IMR-90 (cell line): ENCODE data around the gene NISCH. TPM values are rescaled to one million over a fixed set of nuclear protein-coding genes. Genes with fewer than 3 reads are reported as not detected.

ENCODE experiments used
- ATAC-seq: fragments of 200-7000 bp; cut with Tn5 transposase; 2 replicates; pipeline ENCODE4 v1.9.1; 2020; ENCODE audit warnings: low read depth, mild to moderate bottlenecking, moderate library complexity
- BruUV-seq: library from RNA; stranded (reverse); fragments of 400-500 nt; replicated peaks from 2 replicates; lab custom pipeline; 2021; lab: Mats Ljungman, UMichigan
- CTCF ChIA-PET: fragments of 300-600 bp; formaldehyde crosslinking; extraction: SDS; loops from one replicate; lab custom pipeline; 2021; ENCODE audit warnings: antibody characterized with exemption; lab: Yijun Ruan, JAX
- POLR2A ChIA-PET: fragments of 300-600 bp; sonication (Branson Sonifier 250); formaldehyde crosslinking; loops from one replicate; lab custom pipeline; 2022; ENCODE audit warnings: antibody characterized with exemption; ENCODE audit not compliant: unreplicated experiment; lab: Charles Lee
- DNase-seq: peaks from one replicate; pipeline ENCODE4 v3.0.0; 2013
- H2AFZ ChIP-seq: replicated peaks from 2 replicates; pipeline ENCODE3; 2013; ENCODE audit warnings: low read length, mild to moderate bottlenecking; ENCODE audit not compliant: poor library complexity
- H2AK5ac ChIP-seq: 2 replicates; pipeline ENCODE4 v1.6.1; 2013; ENCODE audit warnings: low read depth, low read length, inconsistent platforms
- H2AK9ac ChIP-seq: replicated peaks from 2 replicates; pipeline ENCODE3; 2013; ENCODE audit warnings: mild to moderate bottlenecking, low read depth, low read length, moderate library complexity; ENCODE audit not compliant: poor library complexity
- H2BK120ac ChIP-seq: 2 replicates; pipeline ENCODE4 v1.6.1; 2013; ENCODE audit warnings: low read depth, low read length, inconsistent platforms
- H2BK15ac ChIP-seq: 3 replicates; pipeline ENCODE4 v1.6.1; 2013; ENCODE audit warnings: low read depth, low read length, inconsistent platforms
- H2BK20ac ChIP-seq: 2 replicates; pipeline ENCODE4 v1.6.1; 2013; ENCODE audit warnings: low read depth, mild to moderate bottlenecking, inconsistent platforms, low read length, moderate library complexity
- H2BK5ac ChIP-seq: 2 replicates; pipeline ENCODE4 v1.6.1; 2013; ENCODE audit warnings: mild to moderate bottlenecking, low read depth, low read length, inconsistent platforms; ENCODE audit not compliant: poor library complexity, severe bottlenecking
- H3K14ac ChIP-seq: replicated peaks from 2 replicates; pipeline ENCODE4 v1.6.1; 2013; ENCODE audit warnings: low read depth, low read length, inconsistent platforms
- H3K18ac ChIP-seq: 2 replicates; pipeline ENCODE4 v1.6.1; 2013; ENCODE audit warnings: low read depth, low read length, control low read depth
- H3K23ac ChIP-seq: 2 replicates; pipeline ENCODE4 v1.6.1; 2013; ENCODE audit warnings: low read depth, low read length, inconsistent platforms
- H3K27ac ChIP-seq: 2 replicates; pipeline ENCODE4 v1.5.1; 2013; ENCODE audit warnings: mild to moderate bottlenecking, control low read depth, low read length; ENCODE audit not compliant: insufficient read depth
- H3K27me3 ChIP-seq: 2 replicates; pipeline ENCODE4 v1.6.1; 2013; ENCODE audit warnings: low read length; ENCODE audit not compliant: control insufficient read depth, insufficient read depth
- H3K36me3 ChIP-seq: 2 replicates; pipeline ENCODE4 v1.6.1; 2013; ENCODE audit warnings: low read length, mixed read lengths; ENCODE audit not compliant: control insufficient read depth, insufficient read depth
- H3K4ac ChIP-seq: 2 replicates; pipeline ENCODE4 v1.6.1; 2013; ENCODE audit warnings: low read depth, low read length, inconsistent platforms
- H3K4me1 ChIP-seq: 2 replicates; pipeline ENCODE4 v1.6.1; 2013; ENCODE audit warnings: low read length, mixed read lengths; ENCODE audit not compliant: control insufficient read depth, insufficient read depth
- H3K4me2 ChIP-seq: 2 replicates; pipeline ENCODE4 v1.6.1; 2013; ENCODE audit warnings: low read depth, mild to moderate bottlenecking, control low read depth, low read length, moderate library complexity
- H3K4me3 ChIP-seq: 2 replicates; pipeline ENCODE4 v1.5.1; 2013; ENCODE audit warnings: low read depth, mild to moderate bottlenecking, control low read depth, low read length, moderate library complexity; ENCODE audit not compliant: insufficient read depth
- H3K56ac ChIP-seq: 2 replicates; pipeline ENCODE4 v1.6.1; 2013; ENCODE audit warnings: low read length, inconsistent platforms; ENCODE audit not compliant: insufficient read depth; ENCODE audit errors: extremely low read depth
- H3K79me1 ChIP-seq, 2 experiments: 2 replicates each; pipeline ENCODE4 v1.6.1; 2013; ENCODE audit warnings: low read length in 2 of 2, inconsistent platforms in 1 of 2, low read depth in 1 of 2
- H3K9ac ChIP-seq: 2 replicates; pipeline ENCODE4 v1.6.1; 2013; ENCODE audit warnings: low read depth, low read length, control low read depth
- H3K9me1 ChIP-seq: 2 replicates; pipeline ENCODE4 v1.6.1; 2013; ENCODE audit warnings: low read length, inconsistent platforms; ENCODE audit not compliant: insufficient read depth
- H3K9me3 ChIP-seq: 2 replicates; pipeline ENCODE4 v1.6.1; 2013; ENCODE audit warnings: low read length; ENCODE audit not compliant: control insufficient read depth, insufficient read depth
- H4K20me1 ChIP-seq: 2 replicates; pipeline ENCODE4 v1.6.1; 2013; ENCODE audit warnings: low read length, inconsistent platforms; ENCODE audit not compliant: insufficient read depth
- H4K5ac ChIP-seq: 2 replicates; pipeline ENCODE4 v1.6.1; 2013; ENCODE audit warnings: mild to moderate bottlenecking, low read depth, low read length, control low read depth
- H4K8ac ChIP-seq, 2 experiments: 2 replicates each; pipeline ENCODE4 v1.6.1; 2013; ENCODE audit warnings: low read depth in 2 of 2, low read length in 2 of 2, control low read depth in 1 of 2, inconsistent platforms in 1 of 2
- H4K91ac ChIP-seq: 2 replicates; pipeline ENCODE4 v1.6.1; 2013; ENCODE audit warnings: low read depth, low read length, inconsistent platforms; ENCODE audit not compliant: insufficient read depth
- BHLHE40 ChIP-seq: fragments of 150-350 bp; IDR thresholded peaks from 2 replicates; pipeline ENCODE4 v1.6.1; 2016; ENCODE audit warnings: mild to moderate bottlenecking, low read depth, low read length
- CEBPB ChIP-seq: IDR thresholded peaks from 2 replicates; pipeline ENCODE4 v1.6.1; 2012; ENCODE audit warnings: low read depth, low read length, improper control_type of control experiment
- CHD1 ChIP-seq: IDR thresholded peaks from 2 replicates; pipeline ENCODE4 v1.6.1; 2012; ENCODE audit warnings: low read depth, low read length, improper control_type of control experiment
- CTCF ChIP-seq: conservative IDR thresholded peaks from 2 replicates; pipeline ENCODE4 v1.5.1; 2012; ENCODE audit warnings: mild to moderate bottlenecking, low read depth, low read length, improper control_type of control experiment
- ELK1 ChIP-seq: fragments of 150-350 bp; IDR thresholded peaks from 2 replicates; pipeline ENCODE4 v1.6.1; 2016; ENCODE audit warnings: low read depth, mild to moderate bottlenecking, low read length, moderate library complexity, borderline replicate concordance
- FOS ChIP-seq: fragments of 150-350 bp; IDR thresholded peaks from 2 replicates; pipeline ENCODE4 v1.6.1; 2016; ENCODE audit warnings: low read depth, low read length
- MAFK ChIP-seq: IDR thresholded peaks from 2 replicates; pipeline ENCODE4 v1.6.1; 2012; ENCODE audit warnings: low read depth, low read length, improper control_type of control experiment
- MAZ ChIP-seq: IDR thresholded peaks from 2 replicates; pipeline ENCODE4 v1.6.1; 2012; ENCODE audit warnings: low read depth, mild to moderate bottlenecking, low read length, improper control_type of control experiment, moderate library complexity, borderline replicate concordance
- MXI1 ChIP-seq: IDR thresholded peaks from 2 replicates; pipeline ENCODE4 v1.6.1; 2012; ENCODE audit warnings: low read depth, mild to moderate bottlenecking, low read length, moderate library complexity, borderline replicate concordance
- NFE2L2 ChIP-seq: fragments of 150-350 bp; IDR thresholded peaks from 2 replicates; pipeline ENCODE4 v1.6.1; 2016; ENCODE audit warnings: low read depth, mild to moderate bottlenecking, low read length
- RAD21 ChIP-seq: IDR thresholded peaks from 2 replicates; pipeline ENCODE4 v1.6.1; 2012; ENCODE audit warnings: low read length, improper control_type of control experiment
- RCOR1 ChIP-seq: IDR thresholded peaks from 2 replicates; pipeline ENCODE4 v1.6.1; 2012; ENCODE audit warnings: mild to moderate bottlenecking, low read length, improper control_type of control experiment; ENCODE audit not compliant: insufficient replicate concordance
- RFX5 ChIP-seq: IDR thresholded peaks from 2 replicates; pipeline ENCODE4 v1.8.0; 2012; ENCODE audit warnings: low read depth, mild to moderate bottlenecking, low read length, moderate library complexity
- SMC3 ChIP-seq: fragments of 150-350 bp; IDR thresholded peaks from 2 replicates; pipeline ENCODE4 v1.6.1; 2016; ENCODE audit warnings: low read depth, mild to moderate bottlenecking, antibody characterized with exemption, low read length, moderate library complexity
- WGBS, 2 experiments: methylation state at CpG; one replicate each; pipeline versions ENCODE4 v1.1.5 to v1.1.7; 2013; ENCODE audit warnings: missing lambda C conversion rate in 2 of 2; ENCODE audit not compliant: insufficient read length in 1 of 2; ENCODE audit errors: extremely low coverage in 2 of 2; 5-methylcytosine and 5-hydroxymethylcytosine counted together
- dilution Hi-C: fragments of 300-500 bp; cut with HindIII; formaldehyde crosslinking; loops from one replicate; pipeline ENCODE4 v1.14.3; 2018; ENCODE audit warnings: low sequenced_read_pairs; ENCODE audit not compliant: unreplicated experiment
- in situ Hi-C: fragments of 300-500 bp; cut with MboI; formaldehyde crosslinking; loops from 3 replicates; pipeline ENCODE4 v1.14.3; 2019; ENCODE audit warnings: low sequenced_read_pairs, inconsistent platforms, mixed read lengths
- intact Hi-C: fragments of 100-400 bp; cut with micrococcal nuclease; formaldehyde crosslinking; loops from 2 replicates; pipeline ENCODE4 v1.10.0; 2022
- polyA plus RNA-seq, 3 experiments: library from polyadenylated mRNA; depleted of rRNA; stranded (reverse); fragments of >200 nt; gene quantifications; 2 replicates each; pipeline ENCODE4 v1.2.3, GENCODE V29; 2012; ENCODE audit warnings: low replicate concordance in 1 of 3
- total RNA-seq: library from RNA; depleted of rRNA; stranded (reverse); fragments of >200 nt; gene quantifications from 2 replicates; pipeline ENCODE4 v1.2.3, GENCODE V29; 2012

The NISCH gene
- total and polyA plus RNA-seq, 2 of the 4 experiments (the other 2 are of a cell fraction): 36.9 to 86.0 TPM

DNA sequence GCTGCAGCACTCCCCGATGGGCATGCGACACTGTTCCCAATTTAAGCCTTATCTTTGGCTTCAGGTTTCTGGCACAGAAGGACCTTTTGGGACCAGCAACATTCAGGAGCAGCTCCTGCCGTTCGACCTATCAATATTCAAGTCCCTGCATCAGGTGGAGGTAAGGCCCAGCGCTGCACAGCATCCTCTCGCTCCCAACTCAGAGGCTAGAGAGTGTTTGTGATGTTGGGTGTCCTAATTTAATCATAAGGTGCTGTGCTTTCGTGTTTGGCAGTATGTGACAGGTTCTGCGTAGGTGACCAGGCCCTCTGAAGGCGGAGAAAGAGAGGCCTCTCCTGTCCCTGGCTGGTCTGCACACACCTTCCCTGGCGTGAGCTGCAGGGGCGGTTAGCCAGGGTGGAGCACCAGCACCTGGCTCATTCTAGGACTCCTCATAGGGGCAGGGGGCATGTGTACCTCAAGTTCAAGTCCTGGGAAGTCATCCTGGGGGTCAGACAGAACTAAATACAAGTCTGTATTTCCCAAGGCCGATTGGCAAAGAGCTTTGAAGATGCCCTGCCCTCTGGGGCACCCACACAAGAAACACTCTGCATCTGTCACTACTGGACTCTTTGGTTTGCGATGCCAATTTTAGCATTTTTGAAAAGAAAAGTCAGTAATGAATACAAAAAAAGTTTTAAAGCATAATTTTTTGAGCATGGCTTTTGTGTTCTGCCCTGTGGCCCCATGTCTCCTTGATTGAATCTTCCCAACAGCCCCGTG is 17.0 kb downstream of the NISCH start (continued):
- no peak for TF ChIP-seq CHD1

DNA sequence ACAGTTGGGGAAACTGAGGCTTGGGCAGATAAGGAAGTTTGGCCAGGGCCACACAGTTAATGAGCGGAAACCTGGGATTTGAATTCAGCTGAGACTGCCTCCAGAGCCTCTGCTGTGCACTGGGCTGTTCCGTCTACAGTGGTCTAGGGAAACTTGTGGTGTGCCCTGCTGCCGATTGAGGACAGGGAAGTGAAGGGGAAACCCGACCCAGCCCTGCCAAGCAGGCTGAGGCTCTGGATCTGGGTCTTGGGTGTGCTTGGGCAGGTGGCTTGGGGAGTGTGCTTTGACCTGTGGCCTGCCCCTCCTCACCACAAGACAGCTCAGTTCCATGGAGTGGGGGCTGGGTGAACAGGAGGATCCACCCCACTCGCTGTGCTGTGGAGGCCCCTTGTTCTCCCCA is 17.6 kb downstream of the NISCH start:
- intact Hi-C loops: loop anchor here (2.0 to 5.0 kb wide), 2 partner anchors 64 to 209 kb away; partner anchors contain the start of gene UQCC5
- H3K9ac ChIP-seq: no peak overlapping the region
- no peak for TF ChIP-seq ELK1
- TF ChIP-seq RAD21: no peak
- no peak for TF ChIP-seq CEBPB
- TF ChIP-seq NFE2L2: no peak
- TF ChIP-seq MXI1: no peak
- TF ChIP-seq MAZ: no peak
- no peak for TF ChIP-seq RFX5
- no peak for TF ChIP-seq MAFK
- no peak for TF ChIP-seq FOS
- TF ChIP-seq SMC3: no peak
- TF ChIP-seq CTCF: no peak
- TF ChIP-seq CHD1: no peak
- no peak for TF ChIP-seq BHLHE40
- TF ChIP-seq RCOR1: no peak

More for the DNA sequence above, 17.6 kb downstream of the NISCH start:
- Histone ChIP-seq H3K56ac (no peak overlapping the region), H2BK5ac (no peak overlapping the region), H3K18ac (no peak overlapping the region), H3K27ac (no peak overlapping the region), H3K9me3 (no peaks in the 10 kb centered on the region), H3K23ac (no peak overlapping the region), H2AK5ac (no peak overlapping the region), H3K36me3 (peaks cover 59% of the 10 kb centered on the region), H4K8ac (no peak overlapping the region), H3K9me1 (0 out of 2 replicates have a peak, but pooled peaks cover 5% of the 10 kb centered on the region), H2BK120ac (no peak overlapping the region), H3K27me3 (no peaks in the 10 kb centered on the region), H4K91ac (no peak overlapping the region), H2BK20ac (no peak overlapping the region), H3K4me2 (no peak overlapping the region), H3K4ac (no peak overlapping the region), H2AK9ac (no peak overlapping the region), H3K4me3 (no peak overlapping the region), H3K79me1 (peaks cover 39 to 51% of the 10 kb centered on the region in 2 experiments; a peak in 3 of 4 replicates), H3K4me1 (peaks cover 4% of the 10 kb centered on the region; the same call in 1 of the 2 replicates), H2BK15ac (no peak overlapping the region), H3K14ac (no peak overlapping the region), H2AFZ (no peak overlapping the region), H4K20me1 (peaks cover 39% of the 10 kb centered on the region), H4K5ac (no peak overlapping the region)
- dilution Hi-C loops: no loop called here
- BruUV-seq: no TSS peak
- WGBS, 2 experiments: 100% methylated on average over 1 of the region's 5 CpGs; no CpG with 5 or more reads in 1 of the 2 experiments
- ChIA-PET CTCF (no interaction called here), POLR2A (no interaction called here)
- in situ Hi-C loops: no loop called here
- DNase-seq (no peak), ATAC-seq (no peak)
